NCI-H510A (cell line): Measurements from ENCODE around the gene PSMC5.
A peak's percentile ranks its signal among the peaks of the same experiment; 100 is the strongest.
"Not testable (repeated sequence)": the region's sequence is repeated elsewhere in the genome, so short reads cannot be mapped to it uniquely, and the experiment has no call there.

ENCODE experiments used
- DNase-seq: peaks from one replicate; lab custom pipeline; 2025; lab: John Stamatoyannopoulos, UW

Gene PSMC5

GRCh38 chr17:63838631-63839171 lies 11.5 kb downstream of the PSMC5 start:
- peak; percentile 77 for DNase-seq

- no peak for DNase-seq
Observed at GRCh38 chr17:63840591-63841349, 13.5 kb downstream of the PSMC5 start.

GRCh38 chr17:63841350-63842172 lies 14.3 kb downstream of the PSMC5 start:
- no peak for DNase-seq

GRCh38 chr17:63842173-63842539 lies 14.9 kb downstream of the PSMC5 start:
- peak; percentile 57 for DNase-seq

GRCh38 chr17:63842540-63843386 lies 15.5 kb downstream of the PSMC5 start, which contains the start of gene SMARCD2:
Gene SMARCD2, minus strand, starts transcription at chr17:63842685. Its CDS starts 11 bp downstream, at chr17:63842674.
- DNase-seq: peak; percentile 99

- DNase-seq: not testable (repeated sequence)
Observed at GRCh38 chr17:63843387-63843888, 16.2 kb downstream of the PSMC5 start.

- no peak for DNase-seq
Observed at GRCh38 chr17:63843910-63844677, 16.9 kb downstream of the PSMC5 start.

- no peak for DNase-seq
Observed at GRCh38 chr17:63845509-63845908, 18.3 kb downstream of the PSMC5 start.

GRCh38 chr17:63847525-63848249 lies 20.5 kb downstream of the PSMC5 start:
- DNase-seq: no peak

GRCh38 chr17:63848834-63849689 lies 21.8 kb downstream of the PSMC5 start:
- peak; percentile 49 for DNase-seq

- DNase-seq: no peak
Observed at GRCh38 chr17:63850401-63850800, 23.2 kb downstream of the PSMC5 start.

GRCh38 chr17:63853260-63853659 lies 26.0 kb downstream of the PSMC5 start:
- DNase-seq: no peak

GRCh38 chr17:63854709-63855108 lies 27.5 kb downstream of the PSMC5 start:
- DNase-seq: no peak

- DNase-seq: no peak
Observed at GRCh38 chr17:63855185-63855584, 28.0 kb downstream of the PSMC5 start.

GRCh38 chr17:63856425-63856824 lies 29.2 kb downstream of the PSMC5 start:
- DNase-seq: not testable (repeated sequence)

- DNase-seq: no peak
Observed at GRCh38 chr17:63859257-63859656, 32.0 kb downstream of the PSMC5 start.

- DNase-seq: not testable (repeated sequence)
Observed at GRCh38 chr17:63866625-63867024, 39.4 kb downstream of the PSMC5 start.

- DNase-seq: not testable (repeated sequence)
Observed at GRCh38 chr17:63869491-63870291, 42.5 kb downstream of the PSMC5 start.
